Stimulated activated CD8-positive, alpha-beta memory T cell treated with anti-CD3 and anti-CD28 coated beads, Interleukin-15, amount 100 ng/mL, for 4 hours (primary cell): ENCODE data around the gene MEGF9.

Source experiments
- DNase-seq, 2 donors: peaks; one replicate each; pipeline ENCODE4 v3.0.0-alpha.2; 2020; ENCODE audit warnings: low read depth in 2 of 2

Gene MEGF9

DNA sequence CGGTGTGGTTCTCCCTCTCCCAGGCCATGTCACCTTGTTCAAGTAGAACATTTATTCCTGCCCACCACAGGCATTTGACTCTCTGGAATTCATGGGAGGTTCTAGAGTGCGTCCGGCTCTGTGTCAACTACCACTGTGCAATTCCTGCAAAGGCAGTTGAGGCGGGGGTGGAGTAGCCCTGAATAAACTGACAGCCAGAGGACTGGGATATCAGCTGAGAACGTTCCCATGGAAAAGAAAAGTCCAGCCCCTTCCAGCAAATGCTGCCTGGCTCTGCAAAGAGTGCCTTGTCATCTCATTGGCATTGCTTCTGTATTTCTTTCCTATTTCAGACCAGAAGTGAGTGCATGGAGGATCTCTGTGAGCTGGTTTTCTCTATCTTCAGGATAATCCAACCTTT, 18.9 kb upstream of the MEGF9 start:
- DNase-seq, result no peak

DNA sequence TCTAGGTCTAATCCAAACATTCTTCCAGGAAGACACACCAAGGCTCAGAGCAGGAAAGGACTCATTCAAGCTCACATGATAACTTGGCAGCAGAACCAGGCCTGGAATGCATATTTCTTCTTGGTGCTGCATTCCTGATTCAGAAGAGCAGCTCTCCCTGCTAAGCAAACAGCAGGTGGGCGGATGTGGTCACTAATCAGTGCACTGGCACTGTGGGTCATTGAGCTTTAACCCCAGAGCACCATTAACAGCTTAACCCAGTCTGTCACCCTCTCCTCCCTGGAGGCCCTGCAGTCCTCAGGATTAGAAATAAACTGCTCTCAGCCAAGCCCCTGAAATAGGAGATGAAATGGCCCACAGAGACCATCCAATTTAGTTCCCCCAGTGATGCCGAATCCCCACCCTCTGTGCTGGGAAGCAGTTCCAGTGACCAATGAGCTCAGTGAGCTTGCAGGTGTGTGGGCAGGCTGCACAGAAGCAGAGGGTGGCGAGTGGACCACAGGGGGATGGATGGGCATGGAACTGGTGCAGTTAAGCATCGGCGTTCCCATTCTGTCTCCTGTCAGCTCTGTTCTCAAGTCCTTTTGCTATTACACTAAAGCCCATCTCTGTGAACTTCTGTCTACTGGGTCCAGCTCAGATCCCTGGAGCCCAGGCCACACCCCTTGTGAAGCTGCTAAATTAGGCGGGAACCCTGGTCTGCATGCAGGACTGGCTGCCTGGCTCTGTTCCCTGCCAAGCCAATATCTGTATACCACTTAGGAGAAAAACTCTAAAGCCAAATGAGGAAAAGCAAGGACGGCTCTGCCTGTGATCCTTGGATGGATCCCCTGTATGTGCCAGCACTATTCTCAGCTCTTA, 16.6 kb upstream of the MEGF9 start:
- no peak for DNase-seq

DNA sequence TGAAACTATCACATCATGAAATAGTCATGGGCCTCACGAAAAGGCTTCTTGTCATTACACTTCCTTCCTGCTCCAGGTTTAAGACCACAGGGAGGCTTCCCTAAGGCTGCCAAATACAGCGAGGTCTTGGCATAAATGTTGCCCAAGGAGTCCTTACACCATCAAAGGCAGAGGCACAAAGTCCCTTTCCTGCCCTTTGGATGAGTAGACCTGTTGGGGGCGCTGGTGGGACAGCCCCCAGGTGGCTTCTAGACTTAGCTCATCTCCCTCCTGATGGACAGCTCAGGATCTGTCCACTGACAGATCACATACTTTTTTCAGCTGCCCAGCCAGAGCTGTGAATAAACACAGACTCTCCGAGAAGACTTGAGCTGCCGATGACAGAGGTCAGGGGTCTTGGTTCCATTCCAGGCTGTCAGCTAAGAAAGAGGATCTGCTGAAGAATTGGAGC, 15.5 kb upstream of the MEGF9 start:
- no peak for DNase-seq

DNA sequence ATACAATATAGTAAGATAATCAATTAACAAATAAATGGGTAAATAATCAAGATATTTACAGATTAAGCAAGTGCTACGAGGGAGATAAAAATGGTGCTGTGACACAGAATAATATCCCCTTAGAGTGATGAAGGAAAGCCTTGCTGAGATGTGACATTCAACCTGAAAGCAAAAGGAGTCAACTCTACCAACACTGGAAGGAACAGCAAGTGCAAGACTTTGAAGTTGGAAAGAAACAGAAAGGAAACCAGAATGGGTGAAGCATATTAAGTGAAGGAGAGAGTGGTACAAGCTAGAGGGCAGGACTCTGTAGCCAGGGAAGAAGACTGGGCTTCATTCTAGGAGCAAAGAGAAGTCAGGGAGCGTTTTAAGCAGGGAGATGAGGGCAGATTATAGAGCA, 12.2 kb upstream of the MEGF9 start:
- DNase-seq, result no peak

DNA sequence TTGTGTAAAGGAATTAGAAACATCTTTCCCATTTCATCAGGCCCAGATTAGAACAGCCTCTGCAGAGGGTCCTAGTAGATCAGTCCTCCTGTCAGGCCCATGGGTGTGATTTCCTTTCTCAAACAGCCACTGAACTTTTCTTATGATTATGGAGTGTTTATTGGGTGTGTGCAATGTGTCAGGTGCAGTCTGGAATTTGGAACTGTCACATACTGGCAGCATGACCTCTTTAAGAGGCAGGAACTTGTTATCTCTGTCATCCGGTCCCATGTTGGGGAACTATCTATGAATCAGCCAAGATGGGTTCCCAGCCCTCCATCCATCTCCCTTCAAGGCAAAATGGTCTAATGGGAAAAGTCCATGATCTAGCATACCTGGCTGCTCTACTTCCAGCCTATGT, 11.6 kb upstream of the MEGF9 start:
- no peak for DNase-seq

DNA sequence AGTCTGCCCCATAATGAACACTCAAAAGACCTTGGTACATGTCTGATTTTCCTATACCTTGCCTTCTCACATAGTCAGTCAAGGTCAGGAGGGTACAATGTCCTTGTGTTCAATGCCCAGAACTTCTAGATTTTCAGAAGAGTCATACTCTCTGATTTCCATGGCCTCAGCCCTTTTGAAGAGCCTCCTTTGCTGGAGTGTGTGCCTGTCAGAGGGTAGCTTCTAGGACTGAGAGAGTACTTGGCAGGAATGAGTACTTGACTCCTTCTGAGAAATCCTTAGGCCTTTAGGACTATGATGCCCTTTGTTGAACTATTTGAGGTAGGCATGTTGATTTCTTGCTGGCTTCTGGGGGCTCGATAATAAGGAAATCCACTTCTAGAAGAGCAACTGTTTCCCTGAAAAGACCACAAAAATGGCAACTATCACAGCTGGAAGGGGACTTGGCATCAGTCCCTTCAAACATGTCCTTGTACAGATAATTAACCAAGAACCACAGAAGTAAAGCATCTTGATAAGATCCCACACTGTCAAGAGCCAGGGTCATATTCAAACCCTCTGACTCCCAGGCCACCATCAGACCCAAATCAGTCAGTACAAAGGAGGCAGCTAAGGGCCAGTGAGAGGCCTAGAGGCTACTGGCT, 10.6 kb upstream of the MEGF9 start:
- DNase-seq, result no peak

DNA sequence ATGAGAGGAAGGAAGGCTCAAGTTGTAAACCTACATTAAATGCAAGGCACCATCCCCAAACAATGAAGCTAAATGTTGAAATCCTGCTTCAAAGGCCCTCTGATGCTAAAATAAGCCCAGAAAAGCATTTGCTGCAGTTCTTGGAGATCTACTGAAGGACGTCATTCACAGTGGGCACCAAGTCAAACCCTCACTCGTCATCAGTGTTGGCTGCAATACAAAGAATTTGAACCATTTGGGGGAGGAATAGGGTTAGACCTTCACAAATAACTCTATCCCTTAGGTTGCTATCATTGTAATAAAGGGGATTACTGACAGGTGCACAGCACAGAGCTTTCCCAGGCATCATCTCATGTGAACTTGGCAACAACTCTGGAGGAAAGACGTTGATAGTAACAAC, 9.3 kb upstream of the MEGF9 start:
- DNase-seq, result no peak

DNA sequence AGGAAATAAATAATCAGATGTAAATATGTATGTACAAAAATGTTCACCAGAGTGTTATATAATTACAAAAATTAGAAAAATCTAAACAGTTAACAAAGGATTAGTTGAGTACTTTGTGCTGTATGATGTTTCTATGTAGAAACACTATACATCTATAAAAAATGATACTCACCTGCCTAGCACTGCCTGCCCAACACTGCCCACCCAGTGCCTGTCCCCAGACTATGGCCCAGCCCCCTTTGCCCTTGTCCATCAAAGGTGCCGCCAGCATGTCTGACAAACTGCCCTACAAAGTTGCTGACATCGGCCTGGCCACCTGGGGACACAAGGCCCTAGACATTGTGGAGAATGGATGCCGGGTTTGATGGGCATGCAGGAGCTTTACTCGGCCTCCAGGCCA, 6.1 kb upstream of the MEGF9 start:
- DNase-seq, result no peak

DNA sequence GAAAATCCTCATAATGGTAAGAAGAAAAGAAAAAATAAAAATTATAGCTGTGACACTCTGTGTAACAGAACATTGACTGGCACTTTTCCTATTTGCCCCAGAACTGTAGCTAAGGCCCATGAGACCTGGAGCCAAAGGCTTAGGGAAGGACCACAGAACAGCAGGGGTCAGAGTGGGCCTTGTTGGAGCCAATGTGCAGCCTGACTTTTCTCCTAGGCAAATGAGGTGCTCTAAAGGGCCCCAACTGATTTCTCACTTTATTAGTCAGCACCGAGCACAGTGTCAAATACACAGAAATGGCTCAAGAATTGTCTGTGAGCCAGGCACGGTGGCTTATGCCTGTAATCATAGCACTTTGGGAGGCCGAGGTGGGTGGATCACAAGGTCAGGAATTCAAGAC, 4.0 kb upstream of the MEGF9 start:
- DNase-seq, result no peak

DNA sequence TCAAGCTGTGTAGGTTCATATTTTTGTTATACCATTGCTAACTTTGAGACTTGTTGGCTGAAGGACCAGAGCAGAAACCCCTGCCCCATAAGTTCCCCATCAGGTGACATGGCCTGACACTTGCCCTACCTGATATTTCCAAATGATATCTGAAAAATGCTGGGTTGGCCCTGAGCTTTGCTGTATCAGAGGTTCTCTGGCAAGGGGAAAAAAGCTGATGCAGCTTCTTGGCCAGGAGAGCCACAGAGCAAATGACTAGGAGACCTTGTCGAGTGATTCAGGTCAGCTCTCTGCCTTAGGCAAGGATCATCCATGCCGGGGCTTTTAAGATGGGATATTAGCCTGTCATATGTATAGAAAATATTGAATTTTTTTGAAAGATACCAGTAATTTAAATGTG, 2.9 kb upstream of the MEGF9 start:
- no peak for DNase-seq

DNA sequence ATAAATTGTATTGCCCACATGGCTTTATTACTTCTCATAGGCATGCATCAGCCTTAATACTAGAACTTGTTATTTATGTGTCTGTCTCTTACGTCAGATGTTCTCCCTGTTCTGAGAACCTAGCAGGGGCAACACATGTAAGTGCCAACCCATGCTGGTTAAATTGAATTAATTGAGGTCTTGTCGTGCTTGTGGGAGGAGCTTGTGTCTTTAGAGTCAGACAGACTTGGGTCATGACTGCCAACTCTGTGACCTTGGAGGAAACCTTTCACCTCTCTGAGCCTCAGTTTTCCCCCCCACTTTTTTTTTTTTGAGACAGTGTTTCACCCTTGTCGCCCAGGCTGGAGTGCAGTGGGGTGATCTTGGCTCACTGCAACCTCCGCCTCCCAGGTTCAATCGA, 2.2 kb upstream of the MEGF9 start:
- DNase-seq, result no peak

DNA sequence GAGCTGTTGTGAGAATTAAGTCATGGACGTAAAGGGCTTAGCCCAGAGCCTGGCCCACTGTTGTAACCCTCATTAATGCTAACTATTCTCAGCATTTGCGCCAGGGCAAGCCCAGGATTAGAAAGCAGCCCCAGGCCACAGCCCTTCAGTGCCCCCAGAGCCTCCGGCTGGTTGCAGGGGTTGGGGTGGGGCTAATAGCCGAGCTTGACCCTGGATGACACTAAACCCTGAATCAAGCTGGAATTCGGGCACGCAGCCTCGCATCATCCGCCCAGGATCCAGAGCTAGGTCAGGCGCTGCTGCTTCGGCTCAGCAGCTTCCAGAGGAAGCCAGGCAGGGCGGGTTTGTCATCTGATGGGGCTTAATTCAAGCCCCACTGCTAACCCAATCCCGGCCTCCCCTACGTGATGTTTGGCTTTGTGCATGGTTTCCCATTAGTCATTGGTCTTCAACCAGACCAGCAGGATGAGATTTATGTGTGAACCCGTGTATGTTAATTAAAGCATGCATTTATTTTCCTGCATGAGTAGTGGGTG, 1.2 kb upstream of the MEGF9 start:
- DNase-seq, result no peak

DNA sequence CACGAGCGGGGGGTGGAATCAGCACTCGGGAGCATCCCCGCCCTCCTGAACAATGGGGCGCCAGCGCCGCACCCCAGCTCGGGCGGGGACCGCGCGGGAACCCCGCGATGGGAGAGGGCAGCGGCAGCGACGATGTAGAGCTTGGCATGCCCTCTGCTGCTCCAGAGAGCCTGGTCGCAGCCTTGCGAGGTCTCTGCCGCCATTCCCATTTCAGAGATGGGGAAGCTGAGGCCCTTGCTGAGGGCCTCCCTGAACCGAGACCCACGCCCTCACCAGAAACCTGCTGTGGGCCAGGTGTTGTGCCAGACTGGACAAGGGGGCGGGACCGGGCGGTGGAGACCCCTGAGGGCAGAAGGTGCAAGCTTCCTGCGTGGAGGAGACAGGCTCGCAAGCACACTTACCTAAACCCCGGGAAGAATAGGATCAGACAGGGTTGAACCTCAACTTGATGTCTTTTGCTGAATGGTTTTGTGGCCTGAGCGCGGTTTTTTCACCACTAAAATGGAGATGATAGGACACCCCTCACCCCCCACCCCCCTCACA, 647 bp upstream of the MEGF9 start:
- no peak for DNase-seq

DNA sequence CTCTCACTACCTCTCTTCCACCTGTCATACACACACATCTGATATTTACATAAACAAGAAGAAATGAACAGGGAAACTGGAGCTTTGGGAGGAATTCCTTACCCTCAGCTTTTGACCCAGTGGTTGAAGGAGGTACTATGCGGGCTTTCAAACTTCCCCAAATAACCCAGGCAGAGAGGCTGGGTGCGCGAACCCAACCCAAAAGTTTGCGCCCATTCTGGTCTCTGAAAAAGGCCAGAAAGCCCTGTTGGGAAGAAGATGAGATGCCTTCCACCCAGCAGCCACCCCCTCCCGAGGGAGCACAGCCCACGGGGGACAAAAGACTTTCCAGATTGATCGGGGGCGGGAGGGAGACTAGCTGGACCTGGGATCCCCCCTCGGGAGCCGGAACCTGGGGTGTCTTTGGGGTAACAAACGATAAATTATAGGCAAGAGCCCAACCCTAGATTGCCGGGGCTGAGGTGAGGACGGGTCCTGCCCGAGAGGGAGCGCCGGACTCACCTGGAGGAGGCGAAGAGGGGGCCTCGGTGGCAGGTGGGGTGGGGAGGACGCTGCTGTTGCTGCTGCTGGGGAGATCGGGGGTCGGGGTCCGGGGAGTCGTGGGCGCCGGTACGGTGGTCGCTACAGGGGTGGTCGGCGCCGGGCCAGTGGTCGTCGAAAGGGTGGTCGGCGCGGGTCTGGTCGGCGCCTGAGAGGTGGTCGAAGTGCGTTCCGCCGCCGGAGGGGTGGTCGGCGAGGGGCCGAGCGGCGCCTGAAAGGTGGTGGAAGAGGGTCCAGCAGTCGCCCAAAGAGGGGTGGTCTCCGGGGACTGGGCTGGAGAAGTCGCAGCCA, 798 bp downstream of the MEGF9 start:
- DNase-seq, result no peak

DNA sequence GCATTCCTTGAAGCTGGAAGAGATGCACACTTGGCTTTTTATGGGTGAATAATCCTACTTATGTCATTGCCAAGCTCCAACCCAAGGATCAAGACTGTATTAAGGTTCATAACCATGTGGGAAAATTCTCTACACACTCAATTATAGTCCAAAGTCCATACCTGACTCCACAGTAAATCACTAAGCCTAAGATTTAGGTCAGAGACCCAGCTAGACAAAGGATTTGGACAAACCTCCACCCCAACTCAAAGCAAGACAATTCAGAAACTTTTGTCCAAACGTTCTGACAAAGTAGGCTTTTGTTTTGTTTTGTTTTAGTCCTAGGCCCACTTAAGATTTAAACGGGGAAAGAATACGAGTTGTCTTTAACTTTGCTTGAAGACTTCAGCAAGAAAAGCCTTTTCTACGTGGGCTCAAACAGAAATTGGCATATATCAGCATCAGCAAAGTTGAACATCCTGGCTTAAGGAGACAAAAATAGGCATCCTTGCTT, 1.7 kb downstream of the MEGF9 start:
- no peak for DNase-seq

DNA sequence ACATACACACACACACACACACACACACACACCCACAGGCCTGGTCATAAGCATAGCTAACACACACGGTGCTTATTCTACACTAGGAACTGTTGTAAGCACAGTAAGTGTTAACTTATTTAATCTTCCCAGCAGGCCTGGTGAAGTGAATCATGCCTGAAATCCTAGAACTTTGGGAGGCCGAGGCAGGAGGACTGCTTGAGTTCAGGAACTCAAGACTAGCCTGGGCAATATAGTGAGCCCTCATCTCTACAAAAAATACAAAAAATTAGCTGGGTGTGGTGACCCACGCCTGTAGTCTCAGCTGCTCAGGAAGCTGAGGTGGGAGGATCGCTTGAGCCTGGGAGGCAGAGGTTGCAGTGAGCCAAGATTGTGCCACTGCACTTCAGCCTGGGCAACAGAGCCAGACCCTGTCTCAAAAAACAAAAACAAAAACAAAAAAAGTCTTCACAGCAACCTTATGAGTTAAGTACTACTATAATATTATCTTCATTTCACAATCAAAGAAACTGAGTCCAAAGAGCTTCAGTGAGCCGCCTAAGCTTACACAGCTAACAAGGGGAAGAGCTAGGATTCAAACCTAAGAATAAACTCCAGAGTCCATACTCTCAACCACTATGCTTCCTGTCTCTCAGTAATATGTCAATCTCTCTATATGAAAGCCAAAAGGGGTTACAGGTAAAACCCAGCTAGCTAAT, 2.3 kb downstream of the MEGF9 start:
- no peak for DNase-seq

DNA sequence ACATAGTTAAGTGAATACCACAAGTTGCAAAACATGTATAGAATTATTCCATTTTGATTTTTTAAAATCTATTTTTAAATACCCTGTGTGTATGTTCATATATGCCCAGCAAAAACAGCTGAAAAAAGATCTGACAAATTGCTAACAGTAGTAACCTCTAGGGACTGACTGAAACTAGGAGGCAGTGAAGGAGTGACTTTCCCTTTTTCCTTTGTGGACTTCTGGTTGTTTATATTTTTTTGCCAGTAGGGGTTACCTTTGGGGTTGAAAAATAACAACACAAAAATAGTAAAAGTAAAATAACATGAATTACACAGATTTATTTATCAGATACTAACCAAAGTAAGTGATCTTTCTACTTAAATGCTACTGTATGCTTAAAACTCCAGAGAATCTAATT, 2.9 kb downstream of the MEGF9 start:
- DNase-seq, result no peak

DNA sequence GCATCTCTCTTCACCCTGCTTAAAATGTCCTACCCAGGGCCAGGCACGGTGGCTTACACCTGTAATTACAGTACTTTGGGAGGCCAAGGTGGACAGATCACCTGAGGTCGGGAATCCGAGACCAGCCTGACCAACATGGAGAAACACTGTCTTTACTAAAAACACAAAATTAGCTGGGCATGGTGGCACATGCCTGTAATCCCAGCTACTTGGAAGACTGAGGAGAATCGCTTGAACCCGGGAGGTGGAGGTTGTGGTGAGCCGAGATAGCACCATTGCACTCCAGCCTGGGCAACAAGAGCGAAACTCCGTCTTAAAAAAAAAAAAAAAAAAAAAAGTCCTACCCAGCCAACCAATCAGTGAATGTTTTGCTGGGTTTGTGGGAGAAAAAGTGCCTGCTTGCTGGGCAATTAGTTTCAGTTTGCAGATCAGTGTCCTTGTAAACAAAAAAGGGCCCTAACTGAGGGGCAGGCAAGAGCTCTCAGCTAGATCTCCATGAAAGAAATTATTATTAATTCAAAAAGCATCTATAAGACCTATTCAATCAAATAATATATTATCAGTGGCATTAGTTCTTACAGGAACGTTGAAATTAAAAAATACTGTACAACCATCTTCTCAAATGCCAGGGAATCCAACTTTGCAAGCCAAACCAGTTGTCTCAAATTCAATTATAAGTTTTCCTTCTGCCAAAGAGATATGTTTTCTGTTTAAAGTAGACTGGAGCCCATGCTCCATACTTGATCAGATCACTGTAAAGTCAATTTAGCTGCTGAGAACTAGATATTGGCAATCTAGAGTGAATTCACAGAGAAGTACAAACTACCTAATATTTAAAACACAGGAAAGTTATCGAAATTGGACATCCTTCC, 3.9 kb downstream of the MEGF9 start:
- no peak for DNase-seq

DNA sequence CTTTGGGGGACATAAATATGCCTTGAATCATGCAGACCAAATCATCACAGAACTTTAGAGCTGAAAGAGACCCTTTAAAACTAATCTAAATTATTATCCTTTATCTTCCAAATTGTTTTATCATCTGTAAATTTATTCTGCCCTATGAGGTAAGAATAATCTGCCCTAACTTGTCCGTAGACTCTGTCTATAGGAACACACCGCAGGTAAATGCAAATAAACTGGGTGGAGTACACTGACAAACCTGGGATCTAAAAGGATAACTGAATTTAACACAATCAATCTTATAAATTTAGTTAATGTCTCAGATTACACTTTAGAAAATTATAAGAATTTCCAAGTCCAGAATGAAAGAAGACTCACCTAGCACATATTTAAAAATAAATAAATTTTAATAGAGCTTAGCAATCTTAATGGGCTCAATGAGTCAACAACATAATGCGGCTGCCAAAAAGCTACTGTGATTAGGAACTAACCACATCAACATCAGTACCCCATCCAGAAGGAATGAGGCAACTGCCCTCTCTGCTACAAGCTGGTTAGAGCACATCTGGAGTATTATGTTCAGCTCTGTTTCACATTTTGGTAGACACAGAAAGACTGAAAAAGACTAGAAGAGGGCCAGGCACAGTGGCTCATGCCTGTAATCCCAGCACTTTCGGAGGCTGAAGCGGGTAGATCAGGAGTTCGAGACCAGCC, 5.6 kb downstream of the MEGF9 start:
- DNase-seq, result no peak

DNA sequence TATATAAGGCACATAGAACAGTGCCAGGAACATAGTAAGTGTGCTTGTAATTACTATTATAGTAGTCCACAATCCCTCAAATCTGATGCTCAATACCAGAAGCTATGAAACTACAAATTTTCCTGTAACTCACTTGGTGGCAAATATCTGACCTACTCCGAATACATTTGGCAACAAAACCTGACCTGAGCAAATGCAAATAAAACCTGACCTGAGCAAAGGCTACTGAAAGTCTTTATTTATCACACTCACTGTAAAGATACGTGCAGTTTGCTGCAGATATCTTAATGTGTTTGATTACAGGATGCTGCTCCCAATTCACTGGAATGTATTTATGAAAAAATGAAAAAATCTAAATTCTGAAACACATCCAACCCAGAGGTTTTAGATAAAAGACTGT, 7.1 kb downstream of the MEGF9 start:
- no peak for DNase-seq
